KMS-11 (cell line): ENCODE data around the gene CRTAC1.

Experiments used
- H2AFZ ChIP-seq: fragments of 200-600 bp; sonication (generic); 2 replicates; pipeline ENCODE4 v1.6.1; 2016; ENCODE audit warnings: antibody characterized with exemption, mixed run types, low read depth
- H3K27ac ChIP-seq: fragments of 200-600 bp; sonication (generic); 2 replicates; pipeline ENCODE4 v1.6.1; 2016; ENCODE audit warnings: mild to moderate bottlenecking, mixed run types
- H3K27me3 ChIP-seq: fragments of 200-600 bp; sonication (generic); 2 replicates; pipeline ENCODE4 v1.6.1; 2017; ENCODE audit warnings: mild to moderate bottlenecking, low read depth, mixed run types, moderate library complexity; ENCODE audit not compliant: insufficient read depth
- H3K36me3 ChIP-seq: fragments of 200-600 bp; sonication (generic); 2 replicates; pipeline ENCODE4 v1.6.1; 2017; ENCODE audit warnings: mild to moderate bottlenecking, mixed run types; ENCODE audit not compliant: insufficient read depth
- H3K4me1 ChIP-seq: fragments of 200-600 bp; sonication (generic); 2 replicates; pipeline ENCODE4 v1.6.1; 2016; ENCODE audit warnings: mild to moderate bottlenecking, low read depth, mixed run types; ENCODE audit not compliant: poor library complexity, severe bottlenecking
- H3K4me2 ChIP-seq: fragments of 200-600 bp; sonication (generic); 2 replicates; pipeline ENCODE4 v1.7.0; 2016; ENCODE audit warnings: mild to moderate bottlenecking, mixed run types
- H3K4me3 ChIP-seq: fragments of 200-600 bp; sonication (generic); IDR thresholded peaks from 2 replicates; pipeline ENCODE4 v1.6.1; 2017; ENCODE audit warnings: low read depth, low read length, mixed read lengths; ENCODE audit not compliant: insufficient read depth
- H3K79me2 ChIP-seq: fragments of 200-600 bp; sonication (generic); 2 replicates; pipeline ENCODE4 v1.6.1; 2016; ENCODE audit warnings: low read depth, mixed run types; ENCODE audit not compliant: insufficient read depth
- H3K9ac ChIP-seq: fragments of 200-600 bp; sonication (generic); 2 replicates; pipeline ENCODE4 v1.6.1; 2016; ENCODE audit warnings: mild to moderate bottlenecking, mixed run types
- H4K20me1 ChIP-seq: fragments of 200-600 bp; sonication (generic); 2 replicates; pipeline ENCODE4 v1.6.1; 2016; ENCODE audit warnings: mild to moderate bottlenecking, mixed run types; ENCODE audit not compliant: insufficient read depth
- TF ChIP-seq, protein P1 (sequence below): fragments of 200-600 bp; sonication (generic); conservative IDR thresholded peaks from 2 replicates; pipeline ENCODE4 v1.6.1; 2017; ENCODE audit warnings: low read depth, mild to moderate bottlenecking, antibody characterized with exemption, low read length, moderate library complexity, mixed read lengths

Gene CRTAC1

DNA sequence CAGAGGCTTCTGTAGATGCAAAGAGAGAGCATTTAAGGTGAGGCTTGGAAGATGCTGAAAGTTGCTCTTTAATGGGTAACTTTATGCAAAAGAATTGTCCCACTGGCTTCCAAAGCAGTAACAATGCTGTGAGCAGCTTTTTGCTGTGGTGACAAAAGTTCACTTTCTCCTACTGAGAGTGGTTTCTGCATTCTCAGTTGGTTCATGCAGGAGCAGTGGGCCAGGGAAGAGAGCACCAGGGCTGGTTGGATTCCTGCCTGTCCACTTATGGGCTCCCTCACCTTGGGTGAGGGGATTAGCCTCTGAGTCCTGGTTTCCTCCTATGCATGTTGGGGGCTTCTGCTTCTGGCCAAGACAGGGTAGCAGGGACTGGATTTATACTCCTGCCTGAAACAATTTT lies 211.8 kb downstream of the CRTAC1 start:
- Histone ChIP-seq H3K27me3 (no peaks in the 10 kb centered on the region), H3K27ac (no peak overlapping the region), H4K20me1 (no peaks in the 10 kb centered on the region), H2AFZ (no peak overlapping the region), H3K4me1 (no peaks in the 10 kb centered on the region), H3K36me3 (no peaks in the 10 kb centered on the region), H3K9ac (no peak overlapping the region), H3K4me3 (no peak overlapping the region), H3K79me2 (no peaks in the 10 kb centered on the region), H3K4me2 (no peak overlapping the region)
- TF ChIP-seq, protein P1, sequence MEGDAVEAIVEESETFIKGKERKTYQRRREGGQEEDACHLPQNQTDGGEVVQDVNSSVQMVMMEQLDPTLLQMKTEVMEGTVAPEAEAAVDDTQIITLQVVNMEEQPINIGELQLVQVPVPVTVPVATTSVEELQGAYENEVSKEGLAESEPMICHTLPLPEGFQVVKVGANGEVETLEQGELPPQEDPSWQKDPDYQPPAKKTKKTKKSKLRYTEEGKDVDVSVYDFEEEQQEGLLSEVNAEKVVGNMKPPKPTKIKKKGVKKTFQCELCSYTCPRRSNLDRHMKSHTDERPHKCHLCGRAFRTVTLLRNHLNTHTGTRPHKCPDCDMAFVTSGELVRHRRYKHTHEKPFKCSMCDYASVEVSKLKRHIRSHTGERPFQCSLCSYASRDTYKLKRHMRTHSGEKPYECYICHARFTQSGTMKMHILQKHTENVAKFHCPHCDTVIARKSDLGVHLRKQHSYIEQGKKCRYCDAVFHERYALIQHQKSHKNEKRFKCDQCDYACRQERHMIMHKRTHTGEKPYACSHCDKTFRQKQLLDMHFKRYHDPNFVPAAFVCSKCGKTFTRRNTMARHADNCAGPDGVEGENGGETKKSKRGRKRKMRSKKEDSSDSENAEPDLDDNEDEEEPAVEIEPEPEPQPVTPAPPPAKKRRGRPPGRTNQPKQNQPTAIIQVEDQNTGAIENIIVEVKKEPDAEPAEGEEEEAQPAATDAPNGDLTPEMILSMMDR = no peak

GRCh38 chr10:97816609-97817008 lies 213.8 kb downstream of the CRTAC1 start:
- TF ChIP-seq, protein P1 = no peak
- Histone ChIP-seq H3K4me2 (no peak overlapping the region), H3K4me1 (no peaks in the 10 kb centered on the region), H4K20me1 (no peaks in the 10 kb centered on the region), H3K4me3 (no peak overlapping the region), H3K79me2 (no peaks in the 10 kb centered on the region), H3K27ac (no peak overlapping the region), H2AFZ (no peak overlapping the region), H3K9ac (no peak overlapping the region), H3K27me3 (no peaks in the 10 kb centered on the region), H3K36me3 (no peaks in the 10 kb centered on the region)
